KMS-11 (cell line): ENCODE data around the gene TEX14.

Source experiments
- H2AFZ ChIP-seq: fragments of 200-600 bp; sonication (generic); 2 replicates; pipeline ENCODE4 v1.6.1; 2016; ENCODE audit warnings: antibody characterized with exemption, mixed run types, low read depth
- H3K27ac ChIP-seq: fragments of 200-600 bp; sonication (generic); 2 replicates; pipeline ENCODE4 v1.6.1; 2016; ENCODE audit warnings: mild to moderate bottlenecking, mixed run types
- H3K27me3 ChIP-seq: fragments of 200-600 bp; sonication (generic); 2 replicates; pipeline ENCODE4 v1.6.1; 2017; ENCODE audit warnings: mild to moderate bottlenecking, low read depth, mixed run types, moderate library complexity; ENCODE audit not compliant: insufficient read depth
- H3K36me3 ChIP-seq: fragments of 200-600 bp; sonication (generic); 2 replicates; pipeline ENCODE4 v1.6.1; 2017; ENCODE audit warnings: mild to moderate bottlenecking, mixed run types; ENCODE audit not compliant: insufficient read depth
- H3K4me1 ChIP-seq: fragments of 200-600 bp; sonication (generic); 2 replicates; pipeline ENCODE4 v1.6.1; 2016; ENCODE audit warnings: mild to moderate bottlenecking, low read depth, mixed run types; ENCODE audit not compliant: poor library complexity, severe bottlenecking
- H3K4me2 ChIP-seq: fragments of 200-600 bp; sonication (generic); 2 replicates; pipeline ENCODE4 v1.7.0; 2016; ENCODE audit warnings: mild to moderate bottlenecking, mixed run types
- H3K4me3 ChIP-seq: fragments of 200-600 bp; sonication (generic); IDR thresholded peaks from 2 replicates; pipeline ENCODE4 v1.6.1; 2017; ENCODE audit warnings: low read depth, low read length, mixed read lengths; ENCODE audit not compliant: insufficient read depth
- H3K79me2 ChIP-seq: fragments of 200-600 bp; sonication (generic); 2 replicates; pipeline ENCODE4 v1.6.1; 2016; ENCODE audit warnings: low read depth, mixed run types; ENCODE audit not compliant: insufficient read depth
- H3K9ac ChIP-seq: fragments of 200-600 bp; sonication (generic); 2 replicates; pipeline ENCODE4 v1.6.1; 2016; ENCODE audit warnings: mild to moderate bottlenecking, mixed run types
- H4K20me1 ChIP-seq: fragments of 200-600 bp; sonication (generic); 2 replicates; pipeline ENCODE4 v1.6.1; 2016; ENCODE audit warnings: mild to moderate bottlenecking, mixed run types; ENCODE audit not compliant: insufficient read depth
- TF ChIP-seq, protein P1 (sequence below): fragments of 200-600 bp; sonication (generic); conservative IDR thresholded peaks from 2 replicates; pipeline ENCODE4 v1.6.1; 2017; ENCODE audit warnings: low read depth, mild to moderate bottlenecking, antibody characterized with exemption, low read length, moderate library complexity, mixed read lengths

Gene TEX14

DNA sequence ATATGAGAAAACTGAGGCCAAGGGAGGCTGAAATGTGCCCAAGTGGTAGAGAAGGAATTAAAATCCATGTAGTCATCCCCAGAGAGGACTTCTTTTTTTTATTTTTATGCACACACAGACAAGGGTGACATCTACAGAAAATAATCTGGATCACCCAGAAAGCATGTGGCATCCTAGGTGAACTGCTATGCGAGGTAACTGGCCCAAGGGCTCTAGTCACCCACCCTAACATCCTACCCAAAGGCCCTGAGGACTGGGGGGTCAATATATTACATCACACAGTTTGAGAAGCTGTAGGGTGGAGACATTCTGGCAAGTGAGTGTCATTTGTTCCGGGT is 23.3 kb downstream of the TEX14 start:
- Histone ChIP-seq H3K9ac (no peak overlapping the region), H3K27me3 (no peaks in the 10 kb centered on the region), H4K20me1 (no peaks in the 10 kb centered on the region), H3K4me3 (no peak overlapping the region), H3K36me3 (no peaks in the 10 kb centered on the region), H3K4me1 (peaks cover 14% of the 10 kb centered on the region), H3K27ac (no peak overlapping the region), H2AFZ (no peak overlapping the region), H3K79me2 (no peaks in the 10 kb centered on the region), H3K4me2 (no peak overlapping the region)
- TF ChIP-seq, protein P1, sequence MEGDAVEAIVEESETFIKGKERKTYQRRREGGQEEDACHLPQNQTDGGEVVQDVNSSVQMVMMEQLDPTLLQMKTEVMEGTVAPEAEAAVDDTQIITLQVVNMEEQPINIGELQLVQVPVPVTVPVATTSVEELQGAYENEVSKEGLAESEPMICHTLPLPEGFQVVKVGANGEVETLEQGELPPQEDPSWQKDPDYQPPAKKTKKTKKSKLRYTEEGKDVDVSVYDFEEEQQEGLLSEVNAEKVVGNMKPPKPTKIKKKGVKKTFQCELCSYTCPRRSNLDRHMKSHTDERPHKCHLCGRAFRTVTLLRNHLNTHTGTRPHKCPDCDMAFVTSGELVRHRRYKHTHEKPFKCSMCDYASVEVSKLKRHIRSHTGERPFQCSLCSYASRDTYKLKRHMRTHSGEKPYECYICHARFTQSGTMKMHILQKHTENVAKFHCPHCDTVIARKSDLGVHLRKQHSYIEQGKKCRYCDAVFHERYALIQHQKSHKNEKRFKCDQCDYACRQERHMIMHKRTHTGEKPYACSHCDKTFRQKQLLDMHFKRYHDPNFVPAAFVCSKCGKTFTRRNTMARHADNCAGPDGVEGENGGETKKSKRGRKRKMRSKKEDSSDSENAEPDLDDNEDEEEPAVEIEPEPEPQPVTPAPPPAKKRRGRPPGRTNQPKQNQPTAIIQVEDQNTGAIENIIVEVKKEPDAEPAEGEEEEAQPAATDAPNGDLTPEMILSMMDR: no peak

DNA sequence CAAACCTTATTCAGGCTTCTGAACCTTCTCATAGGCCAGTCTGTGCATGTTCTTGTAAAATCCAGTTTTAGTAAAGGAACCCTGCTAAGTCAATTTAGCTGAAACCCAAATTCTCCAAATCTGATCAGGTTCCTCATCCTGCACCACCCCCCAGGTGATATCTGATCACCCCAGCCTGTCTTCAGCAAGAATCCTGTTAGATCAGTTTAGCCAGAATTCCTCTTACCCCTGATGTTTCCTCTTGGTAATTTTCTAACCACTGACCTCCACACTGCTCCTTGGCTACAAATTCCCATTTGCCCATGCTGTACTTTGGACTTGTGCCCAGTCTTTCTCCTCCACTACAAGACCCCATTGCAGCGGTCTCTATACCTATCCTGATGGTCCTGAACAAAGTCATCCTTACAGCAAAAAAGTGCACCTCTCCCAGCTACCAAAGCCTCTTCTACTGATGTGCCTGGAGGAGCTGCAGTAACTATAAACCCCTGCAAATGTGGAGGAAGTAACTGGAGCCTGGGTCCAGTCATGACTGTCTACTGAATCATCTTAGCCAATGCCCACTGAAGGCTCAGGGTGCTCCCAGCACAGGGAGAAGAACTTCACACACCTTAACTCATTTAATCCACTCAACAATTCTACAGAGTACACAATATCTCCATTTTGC is 23.8 kb downstream of the TEX14 start:
- Histone ChIP-seq H3K4me2 (no peak overlapping the region), H3K79me2 (no peaks in the 10 kb centered on the region)

GRCh38 chr17:58666858-58667267 is 25.0 kb downstream of the TEX14 start:
- Histone ChIP-seq H3K4me1 (peaks cover 14% of the 10 kb centered on the region), H3K4me3 (no peak overlapping the region), H3K27me3 (no peaks in the 10 kb centered on the region), H3K79me2 (no peaks in the 10 kb centered on the region), H3K9ac (no peak overlapping the region), H3K27ac (no peak overlapping the region), H2AFZ (no peak overlapping the region), H4K20me1 (no peaks in the 10 kb centered on the region), H3K36me3 (no peaks in the 10 kb centered on the region), H3K4me2 (no peak overlapping the region)
- TF ChIP-seq, protein P1: no peak

More for the DNA sequence above, 23.8 kb downstream of the TEX14 start:
- H3K27ac ChIP-seq: no peak overlapping the region
- H2AFZ ChIP-seq: no peak overlapping the region
- no peaks in the 10 kb centered on the region for H4K20me1 ChIP-seq
- no peaks in the 10 kb centered on the region for H3K27me3 ChIP-seq
- H3K4me1 ChIP-seq: peaks cover 14% of the 10 kb centered on the region
- TF ChIP-seq, protein P1: no peak
- no peak overlapping the region for H3K9ac ChIP-seq
- no peaks in the 10 kb centered on the region for H3K36me3 ChIP-seq
- no peak overlapping the region for H3K4me3 ChIP-seq

DNA sequence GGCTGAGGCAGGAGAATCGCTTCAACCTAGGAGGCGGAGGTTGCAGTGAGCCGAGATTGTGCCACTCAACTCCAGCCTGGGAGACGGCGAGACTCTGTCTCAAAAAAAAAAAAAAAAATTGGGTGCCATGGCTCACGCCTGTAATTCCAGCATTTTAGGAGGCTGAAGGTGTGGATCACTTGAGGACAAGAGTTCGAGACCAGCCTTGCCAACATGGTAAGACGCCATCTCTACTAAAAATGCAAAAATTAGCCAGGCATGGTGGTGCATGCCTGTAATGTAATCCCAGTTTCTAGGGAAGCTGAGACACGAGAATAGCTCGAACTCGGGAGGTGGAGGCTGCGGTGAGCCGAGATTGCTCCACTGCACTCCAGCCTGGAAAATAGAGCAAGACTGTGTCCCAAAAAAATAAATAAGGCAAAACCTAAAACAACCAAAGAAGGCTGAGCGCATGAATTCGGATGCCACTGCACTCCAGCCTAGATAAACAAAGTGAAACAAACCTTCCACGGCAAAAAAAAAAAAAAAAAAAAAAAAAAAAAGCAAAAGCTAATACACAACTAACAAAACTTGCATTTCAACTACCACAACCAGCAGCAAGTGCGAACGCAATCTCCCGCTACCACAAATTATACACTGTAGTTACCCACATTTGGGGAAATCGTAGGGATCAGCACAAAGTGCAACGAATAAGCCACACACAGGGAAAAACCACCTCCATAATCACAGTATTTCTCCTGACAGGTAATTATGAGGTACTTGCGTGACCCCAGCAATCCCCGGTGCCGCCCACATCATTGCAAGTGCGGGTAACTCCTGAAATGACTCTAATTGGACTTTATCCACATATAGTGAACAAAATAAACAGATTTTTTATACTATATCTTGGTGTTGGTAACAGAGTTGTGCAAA is 25.6 kb downstream of the TEX14 start:
- no peak overlapping the region for H3K27ac ChIP-seq
- no peaks in the 10 kb centered on the region for H3K27me3 ChIP-seq
- no peaks in the 10 kb centered on the region for H3K79me2 ChIP-seq
- H3K4me2 ChIP-seq: no peak overlapping the region
- H4K20me1 ChIP-seq: no peaks in the 10 kb centered on the region
- no peak overlapping the region for H3K4me3 ChIP-seq
- H2AFZ ChIP-seq: no peak overlapping the region
- peaks cover 14% of the 10 kb centered on the region for H3K4me1 ChIP-seq
- no peaks in the 10 kb centered on the region for H3K36me3 ChIP-seq
- no peak overlapping the region for H3K9ac ChIP-seq
- TF ChIP-seq, protein P1: no peak
